Measurements from ENCODE around the gene KLRC3.

DNA sequence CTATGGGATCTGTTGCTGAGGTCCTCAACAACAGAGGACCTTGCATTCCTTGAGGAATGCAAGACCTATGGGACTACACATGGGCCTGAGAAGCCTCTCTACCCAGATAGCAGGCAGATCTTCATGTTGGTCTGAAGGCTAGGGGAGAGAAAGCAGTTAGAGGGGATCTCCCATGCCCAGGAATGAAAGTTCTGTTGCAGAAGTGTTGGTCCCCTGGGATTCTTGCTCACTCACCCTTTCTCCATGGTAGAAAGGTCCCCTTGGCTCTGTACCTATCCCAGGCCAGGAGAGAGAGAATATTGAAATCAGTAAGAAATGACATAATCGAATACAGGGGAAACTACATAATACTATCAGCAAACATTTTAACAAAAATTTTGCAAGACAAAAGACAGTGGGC is 49.3 kb upstream of the KLRC3 start:
- TF ChIP-seq POLR2A (IDR thresholded peaks at IDR 0.05) = no peak
- TF ChIP-seq, protein P1, sequence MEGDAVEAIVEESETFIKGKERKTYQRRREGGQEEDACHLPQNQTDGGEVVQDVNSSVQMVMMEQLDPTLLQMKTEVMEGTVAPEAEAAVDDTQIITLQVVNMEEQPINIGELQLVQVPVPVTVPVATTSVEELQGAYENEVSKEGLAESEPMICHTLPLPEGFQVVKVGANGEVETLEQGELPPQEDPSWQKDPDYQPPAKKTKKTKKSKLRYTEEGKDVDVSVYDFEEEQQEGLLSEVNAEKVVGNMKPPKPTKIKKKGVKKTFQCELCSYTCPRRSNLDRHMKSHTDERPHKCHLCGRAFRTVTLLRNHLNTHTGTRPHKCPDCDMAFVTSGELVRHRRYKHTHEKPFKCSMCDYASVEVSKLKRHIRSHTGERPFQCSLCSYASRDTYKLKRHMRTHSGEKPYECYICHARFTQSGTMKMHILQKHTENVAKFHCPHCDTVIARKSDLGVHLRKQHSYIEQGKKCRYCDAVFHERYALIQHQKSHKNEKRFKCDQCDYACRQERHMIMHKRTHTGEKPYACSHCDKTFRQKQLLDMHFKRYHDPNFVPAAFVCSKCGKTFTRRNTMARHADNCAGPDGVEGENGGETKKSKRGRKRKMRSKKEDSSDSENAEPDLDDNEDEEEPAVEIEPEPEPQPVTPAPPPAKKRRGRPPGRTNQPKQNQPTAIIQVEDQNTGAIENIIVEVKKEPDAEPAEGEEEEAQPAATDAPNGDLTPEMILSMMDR (IDR thresholded peaks at IDR 0.05 in 8 of 11, conservative IDR thresholded peaks at IDR 0.05 in 3 of 11) = no peak

Measured in spleen (tissue), 7 donors.